ENCODE measurements around the gene SASH3.
A peak's percentile ranks its signal among the peaks of the same experiment; 100 is the strongest.

SASH3 gene

DNA sequence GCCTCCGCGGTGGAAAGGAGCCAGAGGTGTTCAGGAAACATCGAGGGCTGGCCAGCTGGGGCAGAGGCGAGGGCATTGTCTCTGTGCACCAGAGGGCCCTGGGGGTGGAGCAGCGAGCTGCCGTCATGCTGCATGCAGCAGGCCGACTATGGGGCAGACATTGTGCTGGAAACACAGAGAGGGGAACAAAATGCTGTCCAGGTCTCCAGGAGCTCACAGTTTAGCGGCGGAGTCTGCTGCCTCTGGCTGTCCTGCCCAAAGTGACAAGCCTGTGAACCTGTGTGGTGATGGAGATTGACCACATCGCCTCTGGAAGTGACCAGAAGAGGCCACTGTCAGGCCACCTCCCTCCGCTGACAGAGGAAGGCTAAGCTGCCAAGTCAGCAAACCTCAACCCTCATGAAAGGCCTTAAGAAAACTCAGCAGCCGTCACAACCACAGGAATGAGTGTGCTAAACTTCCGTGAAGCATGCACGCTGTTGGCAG, 20.1 kb upstream of the SASH3 start:
- DNase-seq = peak in 46 of 51 donors; percentile 1 to 71 (median 43)

DNA sequence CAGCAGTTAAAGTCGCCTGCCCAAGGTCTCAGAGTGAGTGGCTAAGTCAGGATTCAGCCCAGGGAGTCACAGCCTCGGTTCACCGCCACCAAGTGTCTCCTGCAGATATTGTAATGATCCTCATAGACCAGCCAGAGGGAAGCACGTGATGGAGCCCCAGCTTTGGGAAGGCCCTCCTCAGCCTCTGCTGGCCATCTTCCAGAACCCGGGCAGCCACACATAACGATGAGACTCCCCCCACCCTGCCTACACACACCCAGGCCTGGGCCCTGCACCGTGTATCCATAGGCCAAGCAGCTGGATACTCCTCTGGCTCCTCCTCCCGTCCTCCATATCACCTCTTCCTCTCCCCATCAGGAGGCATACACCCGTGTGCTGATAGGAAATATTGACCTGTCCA, 19.6 kb upstream of the SASH3 start:
- DNase-seq = no peak

DNA sequence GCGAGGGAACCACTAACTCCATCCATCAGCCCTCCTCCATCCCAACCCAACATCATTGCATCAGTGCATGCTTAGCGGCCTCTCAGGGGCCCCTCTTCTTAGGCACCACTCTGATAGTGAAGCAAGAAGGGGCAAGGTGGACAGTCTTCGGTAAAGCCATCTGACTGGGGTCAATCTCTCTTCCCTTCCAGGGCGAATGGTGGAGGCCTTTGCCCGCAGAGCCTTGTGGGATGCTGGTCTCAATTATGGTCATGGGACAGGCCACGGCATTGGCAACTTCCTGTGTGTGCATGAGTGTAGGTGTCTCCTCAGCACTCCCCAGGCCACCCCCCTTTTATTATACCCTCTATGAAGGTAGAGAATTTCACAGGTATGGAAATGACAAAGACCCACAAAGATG, 18.8 kb upstream of the SASH3 start:
- no peak for DNase-seq

DNA sequence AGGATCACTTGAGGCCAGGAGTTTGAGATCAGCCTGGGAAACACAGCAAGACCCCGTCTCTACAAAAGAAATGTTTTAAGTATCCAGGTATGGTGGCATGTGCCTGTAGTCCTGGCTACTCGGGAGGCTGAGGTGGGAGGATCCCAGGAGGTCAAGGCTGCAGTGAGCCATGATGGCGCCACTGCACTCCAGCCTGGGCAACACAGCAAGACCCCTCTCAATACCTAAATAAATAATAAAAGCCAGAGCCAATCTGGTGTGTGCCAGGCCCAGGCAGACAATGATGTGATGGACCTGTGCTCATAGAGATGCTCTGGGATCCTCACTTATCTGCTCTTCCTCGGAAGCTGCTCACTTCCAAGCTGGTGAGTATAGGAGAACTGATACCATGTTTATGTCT, 18.2 kb upstream of the SASH3 start:
- DNase-seq = no peak

DNA sequence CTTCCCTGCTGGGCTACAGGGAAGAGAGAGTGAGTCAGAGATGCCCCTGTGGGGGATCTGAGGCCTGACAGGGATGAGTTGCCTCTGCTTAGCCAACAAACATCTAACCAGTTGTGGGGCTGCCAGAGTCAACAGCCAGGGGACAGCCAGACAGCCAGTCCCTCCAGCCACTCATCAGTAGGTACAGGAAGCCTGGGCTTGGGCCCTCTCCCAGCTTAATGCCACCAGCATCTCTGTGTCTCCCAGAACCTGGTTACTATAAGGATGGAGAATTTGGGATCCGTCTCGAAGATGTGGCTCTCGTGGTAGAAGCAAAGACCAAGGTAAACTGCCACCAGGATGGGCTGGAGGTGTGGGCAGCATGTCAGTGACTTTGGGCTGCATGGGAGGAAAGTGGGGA, 17.3 kb upstream of the SASH3 start:
- DNase-seq = no peak

DNA sequence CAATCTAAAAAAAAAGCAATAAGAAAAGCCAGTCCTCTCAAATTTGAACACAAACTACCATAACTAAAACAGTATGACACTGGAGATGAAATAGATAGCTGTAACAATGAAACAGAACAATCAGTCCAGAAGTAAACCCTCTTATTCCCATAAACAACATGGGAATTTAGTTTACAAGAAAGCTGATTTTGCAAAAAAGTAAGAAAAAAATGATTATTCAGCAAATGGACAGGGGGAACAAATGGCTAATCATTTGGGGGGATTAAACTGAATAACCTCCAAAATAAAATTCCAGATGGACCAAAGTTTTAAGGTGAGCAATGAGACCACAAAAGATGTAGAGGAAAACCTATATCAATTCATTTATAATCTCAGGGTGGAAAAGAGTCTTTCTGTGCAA, 16.1 kb upstream of the SASH3 start:
- DNase-seq = no peak

DNA sequence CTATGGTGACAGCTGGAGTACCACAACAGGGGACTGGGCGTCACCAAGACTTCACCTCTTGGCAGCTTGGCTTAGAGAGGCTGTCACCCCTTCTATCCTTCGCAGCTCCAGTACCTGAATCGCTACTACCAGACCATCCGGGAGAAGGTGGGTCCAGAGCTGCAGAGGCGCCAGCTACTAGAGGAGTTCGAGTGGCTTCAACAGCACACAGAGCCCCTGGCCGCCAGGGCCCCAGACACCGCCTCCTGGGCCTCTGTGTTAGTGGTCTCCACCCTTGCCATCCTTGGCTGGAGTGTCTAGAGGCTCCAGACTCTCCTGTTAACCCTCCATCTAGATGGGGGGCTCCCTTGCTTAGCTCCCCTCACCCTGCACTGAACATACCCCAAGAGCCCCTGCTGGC, 11.6 kb upstream of the SASH3 start:
- no peak for DNase-seq

DNA sequence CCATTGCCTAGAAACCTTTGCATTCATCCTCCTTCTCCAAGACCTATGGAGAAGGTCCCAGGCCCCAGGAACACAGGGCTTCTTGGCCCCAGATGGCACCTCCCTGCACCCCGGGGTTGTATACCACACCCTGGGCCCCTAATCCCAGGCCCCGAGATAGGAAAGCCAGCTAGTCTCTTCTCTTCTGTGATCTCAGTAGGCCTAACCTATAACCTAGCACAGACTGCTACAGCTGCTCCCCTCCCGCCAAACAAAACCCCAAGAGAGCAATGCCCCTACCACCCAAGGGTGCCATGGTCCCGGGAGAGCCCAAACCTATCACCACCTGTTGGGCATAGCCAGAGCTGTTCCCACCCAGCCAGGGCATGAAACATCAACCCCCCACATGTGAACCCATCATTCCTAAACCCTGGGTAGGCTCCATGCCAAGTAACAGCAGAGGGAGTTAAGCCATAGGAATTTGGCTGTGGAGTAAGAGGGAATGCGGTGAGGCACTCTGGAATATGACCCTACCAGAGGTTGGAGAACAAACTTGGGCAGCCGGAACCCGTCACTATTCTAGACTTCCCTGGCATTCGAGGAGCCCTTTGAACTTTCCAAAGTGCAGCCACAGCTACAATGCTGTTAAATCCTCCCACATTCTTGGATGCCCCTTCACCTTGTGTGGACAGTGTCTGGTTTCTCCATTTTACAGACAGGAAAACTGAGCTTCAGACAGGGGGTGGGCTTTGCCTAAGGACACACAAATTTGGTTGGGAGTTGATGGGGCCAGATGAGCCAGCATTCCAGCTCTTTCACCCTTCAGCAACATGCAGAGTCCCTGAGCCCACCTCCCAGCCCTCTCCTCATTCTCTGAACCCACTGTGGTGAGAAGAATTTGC, 10.9 kb upstream of the SASH3 start:
- DNase-seq = no peak

DNA sequence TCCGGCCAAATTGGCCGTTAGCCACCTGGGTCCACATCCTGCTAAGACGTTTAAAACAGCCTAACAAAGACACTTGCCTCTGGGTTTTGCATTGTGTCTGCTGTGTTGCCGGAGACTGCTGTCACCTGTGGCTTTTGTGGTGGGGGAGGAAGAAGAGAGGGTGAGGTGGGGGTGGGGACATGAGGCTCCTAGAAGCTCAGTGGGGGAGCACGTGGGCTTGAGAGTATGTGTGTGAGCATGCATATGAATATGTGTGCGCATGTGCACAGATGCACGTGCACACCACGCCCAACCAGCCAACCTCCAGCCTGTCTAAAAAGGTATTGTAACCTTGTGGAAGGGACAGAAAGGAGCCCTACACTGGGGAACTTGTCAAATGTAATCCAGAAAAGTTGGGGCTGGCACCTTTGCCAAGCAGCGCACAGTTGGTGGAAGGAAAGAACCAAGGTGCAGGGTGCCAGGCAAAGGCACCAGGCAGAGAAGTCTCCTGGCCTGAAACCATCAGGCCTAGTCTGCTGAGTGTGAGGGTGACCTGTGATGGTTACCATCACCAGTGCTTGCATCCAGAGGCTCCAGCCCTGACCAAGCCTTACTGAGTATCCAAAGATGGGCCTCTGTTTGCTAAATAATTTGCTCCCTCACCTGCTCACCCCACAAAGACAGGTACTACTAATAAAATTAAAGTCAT, 10.1 kb upstream of the SASH3 start:
- no peak for DNase-seq

DNA sequence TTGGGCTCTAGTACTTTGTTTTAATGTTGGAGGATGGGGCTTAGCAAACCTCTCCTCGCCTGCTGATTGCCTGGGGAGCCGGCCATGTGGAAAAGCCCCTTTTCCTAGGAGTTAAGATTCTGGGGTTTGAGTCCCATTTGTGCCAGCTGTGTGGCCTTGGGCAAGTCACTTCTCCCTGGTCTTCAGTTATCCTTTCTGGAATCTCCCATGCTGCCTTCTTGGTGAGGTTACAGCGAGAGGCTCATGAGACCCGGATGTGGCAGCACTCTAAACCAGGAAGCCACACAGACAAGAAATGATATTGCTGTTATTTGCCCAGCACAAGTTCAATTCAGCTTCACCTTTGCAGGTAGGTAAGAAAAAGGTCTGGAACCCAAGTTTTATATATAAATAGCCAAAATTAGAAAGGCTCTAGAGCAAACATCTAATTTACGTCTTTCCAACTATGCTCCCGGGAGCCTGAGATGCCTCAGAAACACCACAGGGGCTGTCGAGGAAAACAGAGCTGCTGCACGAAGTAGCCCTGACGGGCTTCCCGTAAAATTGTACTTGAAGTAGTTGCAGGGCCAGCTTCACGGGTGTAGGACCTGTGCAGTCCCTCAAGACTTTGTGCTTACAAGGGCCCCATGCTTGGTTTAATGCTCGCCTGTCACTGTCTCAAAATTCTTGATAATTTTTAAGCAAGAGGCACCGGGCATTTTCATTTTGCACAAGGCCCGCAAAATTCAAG, 8.3 kb upstream of the SASH3 start:
- no peak for DNase-seq

DNA sequence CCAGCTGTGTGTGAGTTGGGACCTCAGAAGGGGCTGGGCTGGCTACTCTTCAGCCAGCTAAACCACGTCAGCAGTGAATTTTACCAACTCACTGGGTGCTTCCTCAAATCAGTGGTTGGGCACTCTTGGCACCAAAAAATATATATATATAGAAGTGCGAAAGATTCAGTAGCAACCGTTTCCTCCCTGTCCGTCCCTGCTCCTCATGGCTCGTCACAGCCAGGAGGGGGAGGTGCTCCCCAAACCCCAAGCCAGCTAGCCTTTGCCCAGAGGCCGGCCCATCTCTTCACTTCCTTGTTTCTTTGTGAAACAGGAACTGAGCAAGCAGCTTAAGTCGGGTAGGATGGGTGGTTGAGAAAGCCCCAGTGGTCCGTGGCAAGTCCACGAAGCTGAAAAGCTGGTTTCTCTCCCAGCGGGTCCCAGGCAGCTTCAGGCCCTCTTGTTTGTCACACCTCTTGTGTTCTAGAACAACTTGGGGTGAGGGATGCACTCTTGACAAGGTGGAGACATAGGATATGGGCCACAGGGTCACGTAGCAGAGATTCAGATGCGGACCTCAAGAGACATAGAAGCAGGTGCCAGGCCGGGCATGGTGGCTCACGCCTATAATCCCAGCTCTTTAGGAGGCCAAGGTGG, 6.8 kb upstream of the SASH3 start:
- peak in 24 of 51 donors; percentile 0 to 37 (median 10) for DNase-seq

DNA sequence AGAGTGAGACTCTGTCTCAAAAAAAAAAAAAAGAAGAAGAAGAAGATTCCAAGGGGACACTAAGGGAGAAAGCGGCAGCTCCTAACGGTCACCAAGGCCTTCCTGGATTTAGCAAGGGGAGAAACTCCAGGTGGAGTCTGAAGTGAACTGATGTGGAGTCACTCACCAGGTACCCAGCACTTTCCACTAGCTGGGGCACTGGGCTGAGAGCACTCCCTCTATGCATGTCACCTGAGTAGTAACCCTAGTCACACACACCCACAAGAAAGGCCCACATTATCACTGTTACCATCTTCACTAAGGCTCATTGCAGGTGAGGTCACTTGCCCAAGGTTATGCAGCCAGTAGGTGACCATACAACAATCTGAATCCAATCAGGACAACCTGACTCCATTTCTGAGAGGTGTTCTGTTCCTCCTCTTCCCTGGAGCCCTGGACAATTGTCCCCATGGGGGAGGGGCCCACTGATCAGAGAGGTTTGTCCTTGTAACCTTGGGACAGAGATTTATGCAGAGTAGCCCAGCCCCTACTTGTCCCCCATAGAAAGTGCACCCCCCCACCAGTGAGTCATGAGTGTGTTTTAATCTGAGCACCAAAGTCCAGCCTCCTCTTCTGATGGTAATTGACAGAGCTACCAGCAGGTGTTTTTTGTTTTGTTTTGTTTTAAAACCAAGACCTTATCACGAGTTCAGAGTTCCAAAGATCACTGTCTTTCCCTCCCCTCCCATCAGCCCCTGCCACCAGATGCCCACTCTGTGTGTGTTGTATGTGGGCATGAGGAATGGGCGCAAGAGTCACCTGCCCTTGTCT, 5.9 kb upstream of the SASH3 start:
- DNase-seq = no peak

DNA sequence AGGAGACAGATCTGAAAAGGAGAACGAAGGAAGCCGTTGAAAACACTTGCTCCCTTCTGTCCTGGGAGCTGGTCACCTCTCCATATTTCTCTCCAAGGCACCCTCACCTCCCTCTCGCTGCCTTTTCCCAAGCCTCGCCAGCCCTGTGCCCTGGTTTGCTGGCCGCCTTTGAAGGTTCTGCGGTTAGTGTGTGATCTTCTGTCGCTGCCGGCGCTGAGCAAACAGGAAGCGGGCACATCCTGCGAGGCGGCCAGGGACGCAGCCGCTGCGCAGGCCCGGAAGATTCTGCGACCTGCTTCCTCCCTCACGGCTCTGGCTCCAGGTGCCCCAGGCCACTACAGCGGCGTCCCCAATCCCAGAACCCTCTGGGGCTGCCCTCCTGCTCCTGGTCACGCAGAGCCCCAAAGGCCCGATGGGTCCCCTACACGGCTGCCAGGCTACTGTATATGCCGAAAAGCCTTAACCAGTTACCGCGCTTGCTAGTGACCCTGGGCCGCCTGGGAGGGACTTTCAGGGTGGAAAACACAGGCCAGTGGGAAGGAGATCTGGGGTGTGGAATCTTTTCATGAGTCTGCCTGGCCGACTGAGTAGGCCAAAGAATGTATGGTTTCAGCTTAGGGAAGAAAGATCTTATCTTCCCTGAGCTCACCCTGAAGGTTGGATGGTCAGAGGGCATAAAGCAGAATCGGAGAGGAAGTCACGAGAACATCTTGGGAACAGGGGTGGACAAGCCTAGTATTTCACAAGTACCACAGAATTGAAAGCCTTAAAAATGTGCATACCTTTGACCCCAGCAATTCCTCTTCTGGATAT, 2.3 kb upstream of the SASH3 start:
- peak in 4 of 51 donors; percentile 2 to 17 (median 7) for DNase-seq

DNA sequence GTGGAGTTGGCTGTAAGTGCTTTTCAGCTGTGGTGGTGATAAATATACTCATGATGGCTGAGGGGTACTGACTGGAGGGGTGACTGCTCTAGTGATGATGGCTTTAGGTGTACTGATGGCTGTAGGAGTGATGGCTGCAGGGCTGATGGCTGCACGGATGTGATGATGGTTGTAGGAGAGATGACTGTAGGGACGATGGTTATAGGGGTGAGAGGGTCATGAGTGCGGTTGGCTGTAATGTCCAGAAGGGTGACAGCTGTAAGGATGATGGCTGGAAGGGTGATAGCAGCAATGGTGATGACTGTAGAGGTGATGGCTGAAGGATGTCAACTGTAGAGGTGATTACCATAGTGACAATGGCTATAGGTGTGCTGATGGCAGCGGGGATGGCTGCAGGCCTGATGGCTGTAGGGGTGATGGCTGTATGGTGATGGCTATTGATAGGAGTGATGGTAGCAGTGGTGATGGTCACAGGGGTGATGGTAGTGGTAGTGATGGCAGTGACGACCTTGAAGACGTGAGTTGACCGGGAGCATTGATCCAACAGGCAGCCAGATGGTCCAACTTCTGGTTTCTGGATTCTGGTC, 570 bp upstream of the SASH3 start:
- DNase-seq = no peak

DNA sequence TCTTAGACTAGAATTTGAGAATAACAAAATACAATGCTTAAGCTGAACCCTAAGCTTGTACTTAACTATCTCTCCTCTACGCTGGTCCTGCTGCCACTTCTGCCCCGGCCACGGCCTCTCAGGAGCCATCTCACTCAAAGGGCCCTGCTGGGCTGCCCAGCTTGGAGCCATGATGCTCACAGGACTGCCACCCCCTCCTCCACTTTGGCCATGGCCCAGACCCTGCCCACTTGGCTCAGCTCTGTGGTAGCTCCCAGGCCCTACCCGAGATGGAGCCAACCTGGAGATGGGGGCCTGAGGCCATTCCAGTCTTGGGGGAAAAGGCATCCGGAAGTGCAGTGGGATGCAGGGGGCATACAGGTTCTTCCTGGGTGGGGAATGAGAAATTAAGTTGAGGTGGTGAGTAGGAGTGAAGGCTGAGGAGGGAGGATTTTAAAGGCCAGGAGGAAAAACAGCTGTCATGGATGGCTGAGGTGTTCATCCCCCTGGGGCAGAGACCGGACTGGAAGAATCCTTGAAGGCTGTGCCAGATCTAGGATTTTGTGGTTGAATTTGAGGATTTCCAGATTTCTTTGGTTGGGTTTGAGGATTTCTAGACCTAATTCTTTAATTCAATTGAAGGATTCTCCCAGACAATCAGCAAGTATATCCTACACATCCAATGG, 824 bp downstream of the SASH3 start:
- no peak for DNase-seq

DNA sequence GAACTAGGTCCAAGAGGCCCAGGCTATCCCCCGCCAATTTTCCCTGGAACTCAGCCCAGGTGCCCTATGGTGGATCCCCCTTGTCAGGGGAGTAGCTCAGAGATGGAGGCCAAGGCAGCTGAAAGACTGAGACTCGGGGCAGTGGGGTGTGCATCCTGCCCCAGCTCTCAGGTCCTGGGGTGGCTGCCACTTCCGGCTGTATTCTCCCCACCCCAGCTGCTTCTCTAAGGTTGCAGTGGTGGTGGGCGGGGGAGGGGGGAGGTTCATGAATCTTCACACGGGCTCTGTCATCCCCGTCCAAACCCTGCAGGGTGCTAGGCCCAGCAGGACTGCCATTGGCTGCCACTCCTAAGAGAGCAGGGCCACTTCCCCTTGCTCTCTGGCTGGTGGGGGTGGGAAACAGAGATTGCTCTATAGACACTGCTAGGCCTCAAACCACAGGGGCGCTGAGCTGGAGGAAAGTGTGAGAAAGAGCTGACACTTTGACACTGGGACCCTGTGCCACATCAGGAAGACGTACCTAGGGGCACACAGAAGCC, 1.5 kb downstream of the SASH3 start:
- peak in 4 of 51 donors; percentile 2 to 12 (median 4) for DNase-seq

DNA sequence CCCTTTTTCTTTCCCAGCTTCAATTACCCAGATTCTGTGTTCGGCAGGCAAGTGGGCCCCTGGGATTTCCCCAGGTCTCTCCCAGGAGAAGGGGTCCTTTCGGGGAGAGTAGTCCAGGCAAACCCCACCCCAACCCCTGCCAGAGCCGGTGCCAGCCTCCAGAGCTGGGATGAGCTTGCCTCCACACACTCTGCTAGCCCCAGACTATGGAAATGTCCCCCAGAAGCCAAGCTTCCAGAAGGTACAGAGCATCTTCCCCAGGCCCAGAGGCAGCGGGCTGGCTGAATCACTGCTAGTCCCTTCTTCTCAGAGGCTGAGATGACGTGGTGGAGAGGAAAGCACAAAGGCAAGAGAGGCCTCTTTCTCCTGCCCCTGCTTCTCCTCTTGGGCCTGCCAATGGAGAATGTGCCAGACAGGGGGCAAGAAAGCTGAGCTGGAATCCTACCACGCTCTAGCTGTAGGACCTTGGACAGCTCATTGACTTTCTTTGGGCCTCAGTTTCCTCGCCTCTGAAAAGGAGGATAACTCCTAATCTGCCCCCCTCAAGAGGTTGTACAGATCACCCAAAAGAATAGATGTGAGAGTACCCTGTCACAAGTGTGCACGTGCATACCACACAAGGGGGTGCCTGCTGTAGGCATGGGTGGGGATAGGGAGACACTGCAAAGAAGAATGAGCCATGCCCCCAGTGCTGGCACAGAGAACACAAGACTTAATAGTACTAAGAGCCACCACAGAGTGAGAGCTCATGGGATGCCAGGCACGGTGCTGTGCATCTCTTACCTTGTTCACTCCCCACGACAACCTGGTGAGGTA, 2.1 kb downstream of the SASH3 start:
- DNase-seq = no peak

DNA sequence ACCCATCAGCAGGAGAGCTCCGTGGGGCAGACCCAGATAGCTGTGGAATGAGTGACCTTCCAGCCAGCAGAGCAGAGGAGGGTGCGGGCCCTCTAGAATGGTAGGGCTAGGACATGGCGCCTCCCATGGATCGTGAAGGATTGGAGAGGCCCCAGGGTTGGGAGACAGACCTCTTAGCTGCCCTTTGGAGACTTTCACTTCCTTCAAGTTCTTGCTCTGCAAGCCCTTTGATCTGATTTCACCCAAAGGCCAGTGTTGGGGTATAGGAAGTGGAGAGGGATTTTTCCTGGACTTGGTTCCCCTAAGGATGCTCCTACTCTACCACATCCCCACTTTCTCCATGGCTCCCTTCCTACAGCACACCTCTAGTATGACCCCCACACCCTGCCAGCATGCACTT, 3.0 kb downstream of the SASH3 start:
- no peak for DNase-seq

Data from hypothalamus (tissue), 51 donors.